H9 (cell line): ENCODE results near the gene HS6ST1. TPM values are rescaled to one million over a fixed set of nuclear protein-coding genes. Genes with fewer than 3 reads are reported as not detected.

Source experiments
- DNase-seq: peaks from one replicate; pipeline ENCODE4 v3.0.0-alpha.2; 2017
- H2AFZ ChIP-seq: one replicate; pipeline ENCODE4 v1.6.1; 2013; ENCODE audit warnings: mild to moderate bottlenecking, low read length, control low read depth, moderate library complexity
- H2AK5ac ChIP-seq: 2 replicates; pipeline ENCODE4 v1.6.1; 2013; ENCODE audit warnings: low read length, control low read depth, mixed read lengths; ENCODE audit not compliant: insufficient read length
- H2BK120ac ChIP-seq: one replicate; pipeline ENCODE4 v1.6.1; 2013; ENCODE audit warnings: low read depth, mild to moderate bottlenecking, low read length, control low read depth, inconsistent platforms; ENCODE audit not compliant: poor library complexity, severe bottlenecking
- H2BK12ac ChIP-seq: 2 replicates; pipeline ENCODE4 v1.6.1; 2013; ENCODE audit warnings: low read length, control low read depth, mixed read lengths, low read depth; ENCODE audit not compliant: insufficient read length
- H2BK15ac ChIP-seq: 2 replicates; pipeline ENCODE4 v1.6.1; 2013; ENCODE audit warnings: low read depth, low read length, control low read depth
- H2BK20ac ChIP-seq: one replicate; pipeline ENCODE4 v1.6.1; 2013; ENCODE audit warnings: low read depth, mild to moderate bottlenecking, low read length, control low read depth, inconsistent platforms; ENCODE audit not compliant: poor library complexity, severe bottlenecking
- H2BK5ac ChIP-seq: 2 replicates; pipeline ENCODE4 v1.6.1; 2013; ENCODE audit warnings: low read length, control low read depth, mixed read lengths; ENCODE audit not compliant: insufficient read length
- H3K14ac ChIP-seq: 2 replicates; pipeline ENCODE4 v1.6.1; 2013; ENCODE audit warnings: low read length, control low read depth; ENCODE audit not compliant: insufficient read depth
- H3K18ac ChIP-seq: 2 replicates; pipeline ENCODE4 v1.6.1; 2013; ENCODE audit warnings: low read depth, mild to moderate bottlenecking, mixed read lengths, low read length, control low read depth; ENCODE audit not compliant: insufficient read length
- H3K23ac ChIP-seq: 2 replicates; pipeline ENCODE4 v1.6.1; 2013; ENCODE audit warnings: low read length, control low read depth, mixed read lengths, low read depth; ENCODE audit not compliant: insufficient read length
- H3K23me2 ChIP-seq: 2 replicates; pipeline ENCODE4 v1.6.1; 2013; ENCODE audit warnings: low read depth, mild to moderate bottlenecking, mixed read lengths, low read length, control low read depth; ENCODE audit not compliant: insufficient read length, poor library complexity, severe bottlenecking
- H3K27ac ChIP-seq: 2 replicates; pipeline ENCODE4 v1.5.1; 2013; ENCODE audit warnings: low read length, control low read depth, mixed read lengths, low read depth; ENCODE audit not compliant: insufficient read length
- H3K27me3 ChIP-seq: 2 replicates; pipeline ENCODE4 v1.6.1; 2013; ENCODE audit warnings: low read length, control low read depth, inconsistent platforms; ENCODE audit not compliant: insufficient read depth
- H3K4ac ChIP-seq: 2 replicates; pipeline ENCODE4 v1.6.1; 2013; ENCODE audit warnings: low read depth, mild to moderate bottlenecking, control low read depth, inconsistent platforms, low read length, moderate library complexity
- H3K4me1 ChIP-seq: 2 replicates; pipeline ENCODE4 v1.6.1; 2013; ENCODE audit warnings: low read length, control low read depth, inconsistent platforms; ENCODE audit not compliant: insufficient read depth
- H3K4me2 ChIP-seq: 2 replicates; pipeline ENCODE4 v1.6.1; 2013; ENCODE audit warnings: low read length, control low read depth, mixed read lengths; ENCODE audit not compliant: insufficient read length, insufficient read depth
- H3K56ac ChIP-seq: 2 replicates; pipeline ENCODE4 v1.6.1; 2013; ENCODE audit warnings: low read depth, mild to moderate bottlenecking, mixed read lengths, low read length, control low read depth; ENCODE audit not compliant: insufficient read length
- H3K79me1 ChIP-seq: 2 replicates; pipeline ENCODE4 v1.6.1; 2013; ENCODE audit warnings: low read depth, mild to moderate bottlenecking, moderate library complexity, low read length, control low read depth, inconsistent platforms; ENCODE audit not compliant: insufficient read depth, poor library complexity, severe bottlenecking
- H3K79me2 ChIP-seq: 2 replicates; pipeline ENCODE4 v1.6.1; 2013; ENCODE audit warnings: low read length, control low read depth, inconsistent platforms; ENCODE audit not compliant: insufficient read depth
- H3K9ac ChIP-seq: 2 replicates; pipeline ENCODE4 v1.6.1; 2013; ENCODE audit warnings: low read length, control low read depth, mixed read lengths; ENCODE audit not compliant: insufficient read length; ENCODE audit errors: extremely low read depth
- H3K9me3 ChIP-seq: one replicate; pipeline ENCODE4 v1.6.1; 2013; ENCODE audit warnings: low read depth, low read length, inconsistent platforms; ENCODE audit not compliant: control insufficient read depth
- H3T11ph ChIP-seq: one replicate; pipeline ENCODE4 v1.6.1; 2013; ENCODE audit warnings: mild to moderate bottlenecking, low read length, control low read depth, inconsistent platforms
- H4K20me1 ChIP-seq: one replicate; pipeline ENCODE4 v1.6.1; 2013; ENCODE audit not compliant: control insufficient read depth, insufficient read length, insufficient read depth
- H4K5ac ChIP-seq: 2 replicates; pipeline ENCODE4 v1.6.1; 2013; ENCODE audit warnings: low read depth, mild to moderate bottlenecking, mixed read lengths, low read length, control low read depth; ENCODE audit not compliant: insufficient read length
- H4K8ac ChIP-seq: replicated peaks from 2 replicates; pipeline ENCODE4 v1.6.1; 2013; ENCODE audit warnings: low read length, control low read depth, mixed read lengths, low read depth; ENCODE audit not compliant: insufficient read length
- H4K91ac ChIP-seq: 2 replicates; pipeline ENCODE4 v1.6.1; 2013; ENCODE audit warnings: low read depth, mild to moderate bottlenecking, moderate library complexity, mixed read lengths, low read length, control low read depth; ENCODE audit not compliant: insufficient read length
- H3K27ac Mint-ChIP-seq, 3 experiments: 2 replicates in 2 of 3; 3 replicates in 1 of 3; pipeline ENCODE4 v1.8.0; 2020 to 2021; ENCODE audit warnings: mixed read lengths in 3 of 3, mild to moderate bottlenecking in 1 of 3, moderate library complexity in 1 of 3
- H3K27me3 Mint-ChIP-seq: 2 replicates; pipeline ENCODE4 v1.8.0; 2021; ENCODE audit warnings: low read depth, mild to moderate bottlenecking, moderate library complexity, mixed read lengths
- H3K36me3 Mint-ChIP-seq, 3 experiments: 2 replicates in 2 of 3; 3 replicates in 1 of 3; pipeline ENCODE4 v1.8.0; 2020 to 2021; ENCODE audit warnings: low read depth in 3 of 3, mixed read lengths in 3 of 3; ENCODE audit not compliant: insufficient read depth in 1 of 3
- H3K4me1 Mint-ChIP-seq, 2 experiments: 2 replicates each; pipeline ENCODE4 v1.8.0; 2020; ENCODE audit warnings: mixed read lengths in 2 of 2
- H3K4me3 Mint-ChIP-seq, 2 experiments: 2 replicates in 1 of 2; 3 replicates in 1 of 2; pipeline ENCODE4 v1.8.0; 2020 to 2021; ENCODE audit warnings: mild to moderate bottlenecking in 2 of 2, mixed read lengths in 2 of 2, moderate library complexity in 1 of 2
- H3K9me3 Mint-ChIP-seq, 2 experiments: 2 replicates in 1 of 2; 3 replicates in 1 of 2; pipeline ENCODE4 v1.8.0; 2020; ENCODE audit warnings: mild to moderate bottlenecking in 2 of 2, mixed read lengths in 2 of 2, moderate library complexity in 1 of 2
- WGBS: extraction: QIAGEN DNeasy Blood & Tissue Kit; methylation state at CpG from one replicate; pipeline ENCODE4 v1.1.7; 2013; ENCODE audit warnings: missing lambda C conversion rate, low lambda C conversion rate, mixed read lengths; ENCODE audit not compliant: insufficient read length; ENCODE audit errors: extremely low coverage; 5-methylcytosine and 5-hydroxymethylcytosine counted together
- total RNA-seq: library from RNA; stranded (reverse); gene quantifications from 2 replicates; pipeline ENCODE4 v1.2.1, GENCODE V29; 2021
- TF ChIP-seq, protein P1 (sequence below): fragments of 200-600 bp; sonication (generic); conservative IDR thresholded peaks from 3 replicates; pipeline ENCODE4 v1.8.0; 2021; ENCODE audit warnings: antibody characterized with exemption, mild to moderate bottlenecking

HS6ST1 gene
- total RNA-seq, 1 experiment from 2014 or later, result 60.2 TPM

DNA sequence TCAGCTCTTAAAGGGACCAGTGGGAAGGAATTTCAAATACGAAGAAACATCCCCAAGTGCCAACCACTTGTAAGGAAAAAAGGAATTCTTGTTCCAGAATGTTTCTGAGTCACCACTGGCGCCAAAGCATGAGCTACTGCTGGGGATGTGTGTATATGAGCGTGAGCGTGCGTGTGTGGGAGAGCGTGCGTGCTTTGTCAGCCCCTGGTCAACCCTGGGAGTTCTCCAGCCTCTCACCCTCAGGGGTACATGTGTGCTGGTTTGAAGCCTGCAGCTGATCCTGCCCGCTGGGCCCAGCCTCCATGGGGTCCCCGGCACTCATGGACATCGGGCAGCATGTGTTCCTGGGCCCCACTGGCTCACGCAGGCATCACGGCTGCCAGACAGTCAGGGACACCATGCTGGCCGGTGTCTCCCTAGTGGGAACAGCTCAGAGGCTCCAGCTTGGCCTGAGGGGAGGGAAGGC lies 17.1 kb downstream of the HS6ST1 start:
- H3K4me1 ChIP-seq, result peaks cover 4% of the 10 kb centered on the region; the same call in 1 of the 2 replicates
- Mint-ChIP-seq H3K9me3 (no peaks in the 10 kb centered on the region), H3K27me3 (no peaks in the 10 kb centered on the region), H3K4me1 (peaks cover 39 to 57% of the 10 kb centered on the region in 2 experiments), H3K27ac (peak overlapping the region; percentile 32 to 65 (median 49); a peak in 1 of 7 replicates), H3K36me3 (peaks cover 3 to 20% (median 12%) of the 10 kb centered on the region in 3 experiments; a peak in 6 of 7 replicates), H3K4me3 (no peak overlapping the region)
- no peak overlapping the region for H3K4me2 ChIP-seq
- H3K18ac ChIP-seq, result no peak overlapping the region
- peaks cover 3% of the 10 kb centered on the region for H4K20me1 ChIP-seq
- H2BK120ac ChIP-seq, result no peak overlapping the region
- H4K8ac ChIP-seq, result no peak overlapping the region
- H3K56ac ChIP-seq, result no peak overlapping the region
- no peak overlapping the region for H2BK15ac ChIP-seq
- H3K79me2 ChIP-seq, result peaks cover 54% of the 10 kb centered on the region; the same call in 1 of the 2 replicates
- no peak overlapping the region for H2BK5ac ChIP-seq
- H3K4ac ChIP-seq, result no peak overlapping the region
- H3K27me3 ChIP-seq, result no peaks in the 10 kb centered on the region
- no peak overlapping the region for H3K9ac ChIP-seq
- H2BK20ac ChIP-seq, result no peak overlapping the region
- H3K9me3 ChIP-seq, result no peaks in the 10 kb centered on the region
- no peak overlapping the region for H2AK5ac ChIP-seq
- no peak overlapping the region for H2BK12ac ChIP-seq
- no CpG with 5 or more reads among the region's 13 CpGs for WGBS
- DNase-seq, result no peak
- H2AFZ ChIP-seq, result no peak overlapping the region
- H3K79me1 ChIP-seq, result peaks cover 16% of the 10 kb centered on the region
- peak overlapping the region; percentile 4; the same call in 1 of the 2 replicates for H3K14ac ChIP-seq
- H3K23me2 ChIP-seq, result no peaks in the 10 kb centered on the region
- no peak overlapping the region for H3K27ac ChIP-seq
- no peak overlapping the region for H4K5ac ChIP-seq
- no peak overlapping the region for H3K23ac ChIP-seq
- H3T11ph ChIP-seq, result no peak overlapping the region
- TF ChIP-seq, protein P1, sequence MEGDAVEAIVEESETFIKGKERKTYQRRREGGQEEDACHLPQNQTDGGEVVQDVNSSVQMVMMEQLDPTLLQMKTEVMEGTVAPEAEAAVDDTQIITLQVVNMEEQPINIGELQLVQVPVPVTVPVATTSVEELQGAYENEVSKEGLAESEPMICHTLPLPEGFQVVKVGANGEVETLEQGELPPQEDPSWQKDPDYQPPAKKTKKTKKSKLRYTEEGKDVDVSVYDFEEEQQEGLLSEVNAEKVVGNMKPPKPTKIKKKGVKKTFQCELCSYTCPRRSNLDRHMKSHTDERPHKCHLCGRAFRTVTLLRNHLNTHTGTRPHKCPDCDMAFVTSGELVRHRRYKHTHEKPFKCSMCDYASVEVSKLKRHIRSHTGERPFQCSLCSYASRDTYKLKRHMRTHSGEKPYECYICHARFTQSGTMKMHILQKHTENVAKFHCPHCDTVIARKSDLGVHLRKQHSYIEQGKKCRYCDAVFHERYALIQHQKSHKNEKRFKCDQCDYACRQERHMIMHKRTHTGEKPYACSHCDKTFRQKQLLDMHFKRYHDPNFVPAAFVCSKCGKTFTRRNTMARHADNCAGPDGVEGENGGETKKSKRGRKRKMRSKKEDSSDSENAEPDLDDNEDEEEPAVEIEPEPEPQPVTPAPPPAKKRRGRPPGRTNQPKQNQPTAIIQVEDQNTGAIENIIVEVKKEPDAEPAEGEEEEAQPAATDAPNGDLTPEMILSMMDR, result no peak
- H4K91ac ChIP-seq, result no peak overlapping the region
